Uterus (tissue), 2 donors: ENCODE results near the gene PRR30.

Experiments used
- CTCF ChIP-seq, 4 experiments: fragments of 200-600 bp in 2 of 4; fragments of 450-650 bp in 2 of 4; sonication (generic) in 2 of 4; IDR thresholded peaks; one replicate each; pipeline ENCODE4 v1.5.1; 2016 to 2019; ENCODE audit warnings: antibody characterized with exemption in 4 of 4, mild to moderate bottlenecking in 2 of 4, moderate library complexity in 1 of 4
- POLR2A ChIP-seq, 2 donors: fragments of 450-650 bp; IDR thresholded peaks; one replicate each; pipeline ENCODE4 v1.6.1; 2016; ENCODE audit warnings: antibody characterized with exemption in 2 of 2, mild to moderate bottlenecking in 1 of 2, moderate library complexity in 1 of 2

- no peak for TF ChIP-seq CTCF (IDR thresholded peaks at IDR 0.05)
- TF ChIP-seq POLR2A (IDR thresholded peaks at IDR 0.05), result no peak
Measured at GRCh38 chr2:27145682-27146081, 6.5 kb upstream of the PRR30 start.
